DOHH2 (cell line): ENCODE measurements around the gene SLC25A17.
"Not testable (repeated sequence)": the region's sequence is repeated elsewhere in the genome, so short reads cannot be mapped to it uniquely, and the experiment has no call there.

Source experiments
- H3F3A ChIP-seq: fragments of 200-600 bp; sonication (generic), shearing (Covaris generic); 2 replicates; pipeline ENCODE4 v1.6.0; 2016; ENCODE audit warnings: antibody characterized with exemption, mild to moderate bottlenecking; ENCODE audit not compliant: control insufficient read depth, insufficient read depth
- H3K27ac ChIP-seq: fragments of 200-600 bp; sonication (generic); 2 replicates; pipeline ENCODE4 v1.5.1; 2014; ENCODE audit warnings: low read depth, mild to moderate bottlenecking, low read length, moderate library complexity
- H3K27me3 ChIP-seq: fragments of 200-600 bp; sonication (generic); 2 replicates; pipeline ENCODE4 v1.6.1; 2014; ENCODE audit warnings: mild to moderate bottlenecking, low read length, mixed read lengths; ENCODE audit not compliant: control insufficient read depth
- H3K36me3 ChIP-seq: fragments of 200-600 bp; sonication (generic); 2 replicates; pipeline ENCODE4 v1.6.1; 2014; ENCODE audit warnings: mild to moderate bottlenecking, low read length, moderate library complexity, mixed read lengths; ENCODE audit not compliant: control insufficient read depth
- H3K4me1 ChIP-seq: fragments of 200-600 bp; sonication (generic); 2 replicates; pipeline ENCODE4 v1.6.1; 2014; ENCODE audit warnings: mild to moderate bottlenecking, low read length, mixed read lengths; ENCODE audit not compliant: control insufficient read depth
- H3K4me2 ChIP-seq: fragments of 200-600 bp; sonication (generic); 2 replicates; pipeline ENCODE4 v1.6.0; 2014; ENCODE audit warnings: mild to moderate bottlenecking, low read length, moderate library complexity
- H3K4me3 ChIP-seq: fragments of 200-600 bp; sonication (generic); 2 replicates; pipeline ENCODE4 v1.5.1; 2014; ENCODE audit warnings: mild to moderate bottlenecking, low read length, mixed read lengths
- H3K79me2 ChIP-seq: fragments of 200-600 bp; sonication (generic); 2 replicates; pipeline ENCODE4 v1.6.1; 2014; ENCODE audit warnings: mild to moderate bottlenecking, low read length, mixed read lengths; ENCODE audit not compliant: control insufficient read depth
- H3K9me2 ChIP-seq: fragments of 200-600 bp; sonication (generic); replicated peaks from 2 replicates; pipeline ENCODE4 v1.6.1; 2014; ENCODE audit warnings: mild to moderate bottlenecking, low read length, mixed read lengths; ENCODE audit not compliant: control insufficient read depth
- H3K9me3 ChIP-seq: fragments of 200-600 bp; sonication (generic); 2 replicates; pipeline ENCODE4 v1.6.1; 2014; ENCODE audit warnings: antibody characterized with exemption, low read length, mixed read lengths; ENCODE audit not compliant: control insufficient read depth, insufficient read depth
- H4K20me1 ChIP-seq: fragments of 200-600 bp; sonication (generic); 2 replicates; pipeline ENCODE4 v1.6.0; 2014; ENCODE audit warnings: low read depth, mild to moderate bottlenecking, antibody characterized with exemption, low read length, moderate library complexity; ENCODE audit not compliant: control insufficient read depth, insufficient read depth
- EZH2phosphoT487 ChIP-seq: fragments of 200-600 bp; sonication (generic); IDR thresholded peaks from 2 replicates; pipeline ENCODE4 v1.6.1; 2017; ENCODE audit warnings: borderline replicate concordance, mild to moderate bottlenecking, antibody characterized with exemption, low read length, moderate library complexity, mixed read lengths
- TF ChIP-seq, protein P1 (sequence below): fragments of 200-600 bp; sonication (generic); IDR thresholded peaks from one replicate; pipeline ENCODE4 v1.5.1; 2014; ENCODE audit warnings: antibody characterized with exemption, mild to moderate bottlenecking, low read depth, low read length; ENCODE audit not compliant: poor library complexity, severe bottlenecking

The SLC25A17 gene

DNA sequence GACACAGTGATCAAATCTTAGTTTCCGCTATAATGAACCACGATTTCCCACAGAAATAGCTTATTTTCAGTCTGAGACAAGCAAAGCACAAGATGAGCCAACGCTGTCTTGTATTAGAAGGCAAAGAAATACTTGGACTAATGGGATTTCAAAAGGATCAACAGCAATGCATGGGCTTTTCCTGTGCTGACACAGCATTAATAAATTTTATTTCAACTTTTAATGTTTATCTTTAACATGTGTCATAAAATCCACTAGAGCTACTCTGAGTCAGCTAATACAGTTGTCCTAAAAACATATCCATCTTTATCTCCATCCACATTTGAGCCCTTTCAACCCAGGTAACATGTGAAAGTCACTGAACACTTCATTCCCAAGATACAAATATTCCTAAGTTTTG lies 15.5 kb upstream of the SLC25A17 start:
- Histone ChIP-seq H3K36me3 (peaks cover 86% of the 10 kb centered on the region), H3K4me3 (no peak overlapping the region), H3K9me3 (no peaks in the 10 kb centered on the region), H3F3A (peaks cover 6% of the 10 kb centered on the region), H3K27ac (no peak overlapping the region), H3K9me2 (no peaks in the 10 kb centered on the region), H3K4me1 (no peaks in the 10 kb centered on the region), H3K4me2 (no peak overlapping the region), H4K20me1 (no peaks in the 10 kb centered on the region), H3K79me2 (peaks cover 24% of the 10 kb centered on the region), H3K27me3 (no peaks in the 10 kb centered on the region)
- TF ChIP-seq, protein P1, sequence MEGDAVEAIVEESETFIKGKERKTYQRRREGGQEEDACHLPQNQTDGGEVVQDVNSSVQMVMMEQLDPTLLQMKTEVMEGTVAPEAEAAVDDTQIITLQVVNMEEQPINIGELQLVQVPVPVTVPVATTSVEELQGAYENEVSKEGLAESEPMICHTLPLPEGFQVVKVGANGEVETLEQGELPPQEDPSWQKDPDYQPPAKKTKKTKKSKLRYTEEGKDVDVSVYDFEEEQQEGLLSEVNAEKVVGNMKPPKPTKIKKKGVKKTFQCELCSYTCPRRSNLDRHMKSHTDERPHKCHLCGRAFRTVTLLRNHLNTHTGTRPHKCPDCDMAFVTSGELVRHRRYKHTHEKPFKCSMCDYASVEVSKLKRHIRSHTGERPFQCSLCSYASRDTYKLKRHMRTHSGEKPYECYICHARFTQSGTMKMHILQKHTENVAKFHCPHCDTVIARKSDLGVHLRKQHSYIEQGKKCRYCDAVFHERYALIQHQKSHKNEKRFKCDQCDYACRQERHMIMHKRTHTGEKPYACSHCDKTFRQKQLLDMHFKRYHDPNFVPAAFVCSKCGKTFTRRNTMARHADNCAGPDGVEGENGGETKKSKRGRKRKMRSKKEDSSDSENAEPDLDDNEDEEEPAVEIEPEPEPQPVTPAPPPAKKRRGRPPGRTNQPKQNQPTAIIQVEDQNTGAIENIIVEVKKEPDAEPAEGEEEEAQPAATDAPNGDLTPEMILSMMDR, result no peak

DNA sequence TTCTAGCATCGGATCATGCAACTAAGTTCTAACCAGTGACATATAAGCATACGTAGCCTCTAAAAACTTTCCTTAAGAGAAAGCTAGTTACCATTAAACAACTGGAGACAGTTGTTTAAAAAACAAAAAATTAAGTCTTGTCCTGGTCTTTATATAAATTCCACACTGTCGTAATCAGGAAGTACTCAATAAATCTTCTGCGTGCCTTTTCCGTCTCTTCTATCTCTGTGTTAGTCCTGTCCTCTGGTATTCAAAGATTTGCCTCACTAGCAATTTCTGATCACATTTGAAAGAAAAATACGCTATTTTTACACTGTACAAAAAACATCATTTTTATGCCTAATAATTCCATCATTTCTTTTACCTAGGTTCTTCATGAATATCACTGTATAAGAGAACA lies 10.0 kb upstream of the SLC25A17 start:
- Histone ChIP-seq H3K4me1 (no peaks in the 10 kb centered on the region), H3F3A (peaks cover 17% of the 10 kb centered on the region), H3K9me3 (no peaks in the 10 kb centered on the region), H3K4me3 (no peak overlapping the region), H3K36me3 (peaks cover 71% of the 10 kb centered on the region), H3K27me3 (no peaks in the 10 kb centered on the region), H3K79me2 (no peaks in the 10 kb centered on the region), H3K27ac (no peak overlapping the region), H3K9me2 (no peaks in the 10 kb centered on the region), H3K4me2 (no peak overlapping the region), H4K20me1 (no peaks in the 10 kb centered on the region)
- TF ChIP-seq EZH2phosphoT487, result no peak
- TF ChIP-seq, protein P1, result no peak

DNA sequence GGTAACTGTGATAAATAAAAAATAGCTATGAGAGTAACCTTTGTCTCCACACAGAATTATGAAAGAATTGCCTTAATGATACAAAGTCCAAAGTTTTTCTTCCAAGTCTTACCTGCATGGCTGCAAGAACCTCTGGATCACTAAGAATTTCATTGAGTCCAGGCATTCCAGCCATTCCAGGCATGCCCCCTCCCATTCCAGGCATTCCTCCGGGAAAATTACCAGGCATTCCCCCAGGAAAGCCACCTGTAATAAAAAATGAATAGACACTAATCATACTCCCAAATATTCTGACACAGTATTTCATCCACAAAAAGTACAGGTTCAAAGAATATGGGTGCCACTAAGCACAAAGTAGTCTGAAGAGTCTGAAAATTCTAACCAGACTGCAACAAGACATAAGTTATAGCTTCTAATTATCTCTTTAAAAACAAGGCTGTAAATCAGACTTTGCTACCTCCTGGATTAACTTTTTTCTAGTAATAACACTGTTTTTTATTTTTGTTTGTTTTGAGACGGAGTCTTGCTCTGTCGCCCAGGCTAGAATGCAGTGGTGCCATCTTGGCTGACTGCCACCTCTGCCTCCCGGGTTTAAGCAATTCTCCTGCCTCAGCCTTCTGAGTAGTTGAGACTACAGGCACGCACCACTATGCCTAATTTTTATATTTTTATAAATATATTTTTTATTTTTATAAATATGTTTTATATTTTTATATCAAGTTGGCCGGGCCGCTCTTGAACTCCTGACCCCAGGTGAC lies 8.0 kb upstream of the SLC25A17 start:
- H3K4me1 ChIP-seq, result peaks cover 5% of the 10 kb centered on the region; the same call in 1 of the 2 replicates
- H3K79me2 ChIP-seq, result no peaks in the 10 kb centered on the region
- TF ChIP-seq, protein P1, result no peak
- TF ChIP-seq EZH2phosphoT487, result no peak
- no peaks in the 10 kb centered on the region for H4K20me1 ChIP-seq
- no peak overlapping the region for H3K4me3 ChIP-seq
- H3K4me2 ChIP-seq, result no peak overlapping the region
- peaks cover 35% of the 10 kb centered on the region for H3F3A ChIP-seq
- no peaks in the 10 kb centered on the region for H3K27me3 ChIP-seq
- H3K36me3 ChIP-seq, result peaks cover 64% of the 10 kb centered on the region
- no peak overlapping the region for H3K27ac ChIP-seq
- H3K9me3 ChIP-seq, result no peaks in the 10 kb centered on the region
- no peaks in the 10 kb centered on the region for H3K9me2 ChIP-seq

DNA sequence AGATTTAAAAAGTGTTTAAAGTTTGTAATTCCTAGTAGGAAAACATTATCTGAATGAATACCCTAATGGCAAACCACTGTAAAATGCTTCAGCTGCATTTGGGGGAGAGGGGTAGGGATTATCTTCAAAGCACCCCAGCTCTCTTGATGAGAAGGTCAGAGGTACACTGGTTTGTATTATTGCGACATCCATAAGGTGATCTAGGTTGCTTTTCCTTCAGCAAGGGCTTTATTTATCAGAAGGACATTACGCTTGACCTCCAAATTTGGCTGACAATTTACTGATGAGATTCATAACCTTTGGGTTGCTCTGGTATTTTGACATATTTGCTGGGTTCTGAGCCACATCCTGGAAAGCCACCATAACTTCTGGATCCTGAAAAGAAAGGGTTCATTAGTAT lies 7.1 kb upstream of the SLC25A17 start:
- H4K20me1 ChIP-seq, H3K79me2 ChIP-seq, H3K9me3 ChIP-seq, H3K9me2 ChIP-seq, H3K27me3 ChIP-seq, H3K27ac ChIP-seq, H3K4me3 ChIP-seq, H3K4me2 ChIP-seq, H3K4me1 ChIP-seq: not testable (repeated sequence)
- peaks cover 36% of the 10 kb centered on the region for H3F3A ChIP-seq
- peaks cover 58% of the 10 kb centered on the region for H3K36me3 ChIP-seq
